ENCODE data around the gene PRAMEF17.
"Not testable (repeated sequence)": the region's sequence is repeated elsewhere in the genome, so short reads cannot be mapped to it uniquely, and the experiment has no call there.

The PRAMEF17 gene

GRCh38 chr1:13380380-13380779, 9.1 kb upstream of the PRAMEF17 start:
- not testable (repeated sequence) for H3K4me1 ChIP-seq (ENCODE audit: control insufficient read depth in 2 of 2, insufficient read depth in 2 of 2, low read length in 2 of 2); H3K36me3 ChIP-seq (ENCODE audit: control insufficient read depth in 2 of 2, insufficient read depth in 2 of 2, low read length in 2 of 2); H3K9me3 ChIP-seq (ENCODE audit: control insufficient read depth in 2 of 2, low read length in 2 of 2); H3K27ac ChIP-seq (ENCODE audit: low read depth in 2 of 2, low read length in 2 of 2); H3K27me3 ChIP-seq (ENCODE audit: control insufficient read depth in 2 of 2, insufficient read depth in 2 of 2, low read length in 2 of 2); H3K4me3 ChIP-seq (ENCODE audit: low read length in 2 of 2); H3K9ac ChIP-seq (ENCODE audit: low read depth in 1 of 2, low read length in 2 of 2)

- H3K27ac ChIP-seq (ENCODE audit: low read depth in 2 of 2, low read length in 2 of 2); H3K9ac ChIP-seq (ENCODE audit: low read depth in 1 of 2, low read length in 2 of 2); H3K4me3 ChIP-seq (ENCODE audit: low read length in 2 of 2); H3K9me3 ChIP-seq (ENCODE audit: control insufficient read depth in 2 of 2, low read length in 2 of 2); H3K36me3 ChIP-seq (ENCODE audit: control insufficient read depth in 2 of 2, insufficient read depth in 2 of 2, low read length in 2 of 2); H3K4me1 ChIP-seq (ENCODE audit: control insufficient read depth in 2 of 2, insufficient read depth in 2 of 2, low read length in 2 of 2); H3K27me3 ChIP-seq (ENCODE audit: control insufficient read depth in 2 of 2, insufficient read depth in 2 of 2, low read length in 2 of 2): not testable (repeated sequence)
Measured at GRCh38 chr1:13393004-13393403, 3.6 kb downstream of the PRAMEF17 start.

- not testable (repeated sequence) for H3K9me3 ChIP-seq (ENCODE audit: control insufficient read depth in 2 of 2, low read length in 2 of 2); H3K27me3 ChIP-seq (ENCODE audit: control insufficient read depth in 2 of 2, insufficient read depth in 2 of 2, low read length in 2 of 2); H3K9ac ChIP-seq (ENCODE audit: low read depth in 1 of 2, low read length in 2 of 2); H3K36me3 ChIP-seq (ENCODE audit: control insufficient read depth in 2 of 2, insufficient read depth in 2 of 2, low read length in 2 of 2); H3K4me3 ChIP-seq (ENCODE audit: low read length in 2 of 2); H3K4me1 ChIP-seq (ENCODE audit: control insufficient read depth in 2 of 2, insufficient read depth in 2 of 2, low read length in 2 of 2); H3K27ac ChIP-seq (ENCODE audit: low read depth in 2 of 2, low read length in 2 of 2)
Measured at GRCh38 chr1:13394761-13395160, 5.3 kb downstream of the PRAMEF17 start.

- H3K4me1 ChIP-seq (ENCODE audit: control insufficient read depth in 2 of 2, insufficient read depth in 2 of 2, low read length in 2 of 2), result not testable (repeated sequence)
Measured at GRCh38 chr1:13395311-13395710, 5.9 kb downstream of the PRAMEF17 start.

GRCh38 chr1:13407811-13408210, 18.4 kb downstream of the PRAMEF17 start:
- H3K27me3 ChIP-seq (ENCODE audit: control insufficient read depth in 2 of 2, insufficient read depth in 2 of 2, low read length in 2 of 2), result no peaks in the 10 kb centered on the region
- H3K27ac ChIP-seq (ENCODE audit: low read depth in 2 of 2, low read length in 2 of 2), result no peak overlapping the region
- H3K36me3 ChIP-seq (ENCODE audit: control insufficient read depth in 2 of 2, insufficient read depth in 2 of 2, low read length in 2 of 2), result no peaks in the 10 kb centered on the region
- H3K9me3 ChIP-seq (ENCODE audit: control insufficient read depth in 2 of 2, low read length in 2 of 2), result no peaks in the 10 kb centered on the region
- H3K4me3 ChIP-seq (ENCODE audit: low read length in 2 of 2), result no peak overlapping the region
- H3K4me1 ChIP-seq (ENCODE audit: control insufficient read depth in 2 of 2, insufficient read depth in 2 of 2, low read length in 2 of 2), result no peaks in the 10 kb centered on the region
- H3K9ac ChIP-seq (ENCODE audit: low read depth in 1 of 2, low read length in 2 of 2), result no peak overlapping the region

More at GRCh38 chr1:13395311-13395710, 5.9 kb downstream of the PRAMEF17 start:
- H3K36me3 ChIP-seq (ENCODE audit: control insufficient read depth in 2 of 2, insufficient read depth in 2 of 2, low read length in 2 of 2); H3K4me3 ChIP-seq (ENCODE audit: low read length in 2 of 2); H3K27me3 ChIP-seq (ENCODE audit: control insufficient read depth in 2 of 2, insufficient read depth in 2 of 2, low read length in 2 of 2); H3K9me3 ChIP-seq (ENCODE audit: control insufficient read depth in 2 of 2, low read length in 2 of 2); H3K27ac ChIP-seq (ENCODE audit: low read depth in 2 of 2, low read length in 2 of 2); H3K9ac ChIP-seq (ENCODE audit: low read depth in 1 of 2, low read length in 2 of 2): not testable (repeated sequence)

GRCh38 chr1:13410150-13410549, 20.7 kb downstream of the PRAMEF17 start, which contains the start of gene PRAMEF20:
PRAMEF20 (plus strand) TSS chr1:13410450; CDS start chr1:13416355, 5,905 bp downstream.
- H3K4me3 ChIP-seq (ENCODE audit: low read length in 2 of 2); H3K27ac ChIP-seq (ENCODE audit: low read depth in 2 of 2, low read length in 2 of 2); H3K27me3 ChIP-seq (ENCODE audit: control insufficient read depth in 2 of 2, insufficient read depth in 2 of 2, low read length in 2 of 2); H3K9me3 ChIP-seq (ENCODE audit: control insufficient read depth in 2 of 2, low read length in 2 of 2); H3K36me3 ChIP-seq (ENCODE audit: control insufficient read depth in 2 of 2, insufficient read depth in 2 of 2, low read length in 2 of 2); H3K9ac ChIP-seq (ENCODE audit: low read depth in 1 of 2, low read length in 2 of 2); H3K4me1 ChIP-seq (ENCODE audit: control insufficient read depth in 2 of 2, insufficient read depth in 2 of 2, low read length in 2 of 2): not testable (repeated sequence)

- Histone ChIP-seq H3K4me1 (ENCODE audit: control insufficient read depth in 2 of 2, insufficient read depth in 2 of 2, low read length in 2 of 2) (no peaks in the 10 kb centered on the region), H3K27me3 (ENCODE audit: control insufficient read depth in 2 of 2, insufficient read depth in 2 of 2, low read length in 2 of 2) (no peaks in the 10 kb centered on the region), H3K9ac (ENCODE audit: low read depth in 1 of 2, low read length in 2 of 2) (no peak overlapping the region), H3K4me3 (ENCODE audit: low read length in 2 of 2) (no peak overlapping the region), H3K36me3 (ENCODE audit: control insufficient read depth in 2 of 2, insufficient read depth in 2 of 2, low read length in 2 of 2) (no peaks in the 10 kb centered on the region), H3K27ac (ENCODE audit: low read depth in 2 of 2, low read length in 2 of 2) (no peak overlapping the region), H3K9me3 (ENCODE audit: control insufficient read depth in 2 of 2, low read length in 2 of 2) (no peaks in the 10 kb centered on the region)
Measured at GRCh38 chr1:13430495-13430894, 41.1 kb downstream of the PRAMEF17 start.

- Histone ChIP-seq H3K36me3 (ENCODE audit: control insufficient read depth in 2 of 2, insufficient read depth in 2 of 2, low read length in 2 of 2) (no peaks in the 10 kb centered on the region), H3K27me3 (ENCODE audit: control insufficient read depth in 2 of 2, insufficient read depth in 2 of 2, low read length in 2 of 2) (no peaks in the 10 kb centered on the region), H3K4me3 (ENCODE audit: low read length in 2 of 2) (no peak overlapping the region), H3K27ac (ENCODE audit: low read depth in 2 of 2, low read length in 2 of 2) (no peak overlapping the region), H3K4me1 (ENCODE audit: control insufficient read depth in 2 of 2, insufficient read depth in 2 of 2, low read length in 2 of 2) (no peaks in the 10 kb centered on the region), H3K9me3 (ENCODE audit: control insufficient read depth in 2 of 2, low read length in 2 of 2) (no peaks in the 10 kb centered on the region), H3K9ac (ENCODE audit: low read depth in 1 of 2, low read length in 2 of 2) (no peak overlapping the region)
Measured at GRCh38 chr1:13432251-13432650, 42.8 kb downstream of the PRAMEF17 start.

GRCh38 chr1:13433694-13434358, 44.4 kb downstream of the PRAMEF17 start:
- not testable (repeated sequence) for H3K9me3 ChIP-seq (ENCODE audit: control insufficient read depth in 2 of 2, low read length in 2 of 2); H3K27me3 ChIP-seq (ENCODE audit: control insufficient read depth in 2 of 2, insufficient read depth in 2 of 2, low read length in 2 of 2); H3K9ac ChIP-seq (ENCODE audit: low read depth in 1 of 2, low read length in 2 of 2); H3K27ac ChIP-seq (ENCODE audit: low read depth in 2 of 2, low read length in 2 of 2); H3K4me1 ChIP-seq (ENCODE audit: control insufficient read depth in 2 of 2, insufficient read depth in 2 of 2, low read length in 2 of 2); H3K36me3 ChIP-seq (ENCODE audit: control insufficient read depth in 2 of 2, insufficient read depth in 2 of 2, low read length in 2 of 2); H3K4me3 ChIP-seq (ENCODE audit: low read length in 2 of 2)

- no peak overlapping the region for H3K4me3 ChIP-seq (ENCODE audit: low read length in 2 of 2)
- no peaks in the 10 kb centered on the region for H3K36me3 ChIP-seq (ENCODE audit: control insufficient read depth in 2 of 2, insufficient read depth in 2 of 2, low read length in 2 of 2)
- H3K27me3 ChIP-seq (ENCODE audit: control insufficient read depth in 2 of 2, insufficient read depth in 2 of 2, low read length in 2 of 2), result no peaks in the 10 kb centered on the region
- no peaks in the 10 kb centered on the region for H3K9me3 ChIP-seq (ENCODE audit: control insufficient read depth in 2 of 2, low read length in 2 of 2)
- no peak overlapping the region for H3K27ac ChIP-seq (ENCODE audit: low read depth in 2 of 2, low read length in 2 of 2)
- no peaks in the 10 kb centered on the region for H3K4me1 ChIP-seq (ENCODE audit: control insufficient read depth in 2 of 2, insufficient read depth in 2 of 2, low read length in 2 of 2)
- no peak overlapping the region for H3K9ac ChIP-seq (ENCODE audit: low read depth in 1 of 2, low read length in 2 of 2)
Measured at GRCh38 chr1:13435458-13435857, 46.0 kb downstream of the PRAMEF17 start.
